H1 (cell line): ENCODE measurements around the gene PEAK1. TPM values are rescaled to one million over a fixed set of nuclear protein-coding genes. Genes with fewer than 3 reads are reported as not detected.
A peak's percentile ranks its signal among the peaks of the same experiment; 100 is the strongest.

ENCODE experiments used
- CTCF ChIA-PET: fragments of 300-600 bp; sonication (Branson Sonifier 250); formaldehyde crosslinking; loops from one replicate; lab custom pipeline; 2021; ENCODE audit not compliant: partially characterized antibody; lab: Charles Lee
- POLR2A ChIA-PET: fragments of 300-600 bp; sonication (Branson Sonifier 250); formaldehyde crosslinking; loops from one replicate; lab custom pipeline; 2021; ENCODE audit warnings: inconsistent platforms; ENCODE audit not compliant: partially characterized antibody; lab: Charles Lee
- DNase-seq, 2 experiments: peaks; one replicate each; pipeline versions ENCODE4 v3.0.0 to v3.0.0-alpha.2; 2010 to 2022; ENCODE audit warnings: low spot score in 2 of 2, low read depth in 1 of 2, mixed read lengths in 1 of 2
- FAIRE-seq: peaks from 2 replicates; lab custom pipeline; 2011; peaks lifted over from hg19 to GRCh38; lab: Jason Lieb, UNC
- H2AFZ ChIP-seq: 2 replicates; pipeline ENCODE4 v1.8.1; 2012; ENCODE audit warnings: low read length, inconsistent platforms
- H2AK5ac ChIP-seq: 2 replicates; pipeline ENCODE4 v1.6.1; 2013; ENCODE audit warnings: low read depth, low read length
- H2BK120ac ChIP-seq: replicated peaks from 2 replicates; pipeline ENCODE3; 2013; ENCODE audit warnings: low read depth, low read length, inconsistent platforms
- H2BK12ac ChIP-seq: 2 replicates; pipeline ENCODE4 v1.6.1; 2013; ENCODE audit warnings: low read depth, low read length
- H2BK15ac ChIP-seq: 2 replicates; pipeline ENCODE4 v1.6.1; 2013; ENCODE audit warnings: low read length
- H2BK20ac ChIP-seq: 2 replicates; pipeline ENCODE4 v1.6.1; 2013; ENCODE audit warnings: low read length
- H2BK5ac ChIP-seq: 2 replicates; pipeline ENCODE4 v1.6.1; 2013; ENCODE audit warnings: low read depth, low read length
- H3K14ac ChIP-seq: 2 replicates; pipeline ENCODE4 v1.6.1; 2013; ENCODE audit warnings: inconsistent platforms; ENCODE audit not compliant: insufficient read length
- H3K18ac ChIP-seq: 2 replicates; pipeline ENCODE4 v1.6.1; 2013; ENCODE audit warnings: low read length; ENCODE audit errors: extremely low read depth
- H3K23ac ChIP-seq: 2 replicates; pipeline ENCODE4 v1.6.1; 2013; ENCODE audit warnings: inconsistent platforms; ENCODE audit not compliant: insufficient read length
- H3K23me2 ChIP-seq: 2 replicates; pipeline ENCODE4 v1.6.1; 2013; ENCODE audit warnings: low read depth, low read length
- H3K27ac ChIP-seq: 2 replicates; pipeline ENCODE4 v1.6.1; 2011; ENCODE audit warnings: low read depth, low read length, inconsistent platforms
- H3K27me3 ChIP-seq, 4 experiments: replicated peaks in 1 of 4; 1 replicate in 1 of 4; 2 replicates in 3 of 4; pipeline versions ENCODE4 v1.6.1 to v1.8.1; 2011 to 2013; ENCODE audit warnings: low read length in 3 of 4, mild to moderate bottlenecking in 3 of 4, inconsistent platforms in 2 of 4, mixed read lengths in 2 of 4, moderate library complexity in 1 of 4; ENCODE audit not compliant: control insufficient read depth in 3 of 4, insufficient read depth in 3 of 4; ENCODE audit errors: extremely low read depth in 1 of 4
- H3K36me3 ChIP-seq, 4 experiments: 2 replicates each; pipeline versions ENCODE4 v1.6.1 to v1.8.1; 2011 to 2013; ENCODE audit warnings: mild to moderate bottlenecking in 4 of 4, low read length in 3 of 4, moderate library complexity in 2 of 4, control low read depth in 1 of 4, inconsistent platforms in 1 of 4; ENCODE audit not compliant: insufficient read depth in 4 of 4, control insufficient read depth in 2 of 4
- H3K4ac ChIP-seq: replicated peaks from 2 replicates; pipeline ENCODE3; 2013; ENCODE audit warnings: low read length, low read depth, mixed read lengths, inconsistent platforms; ENCODE audit not compliant: insufficient read length
- H3K4me1 ChIP-seq, 4 experiments: replicated peaks in 1 of 4; 1 replicate in 1 of 4; 2 replicates in 3 of 4; pipeline versions ENCODE4 v1.6.1 to v1.8.1; 2011 to 2013; ENCODE audit warnings: low read length in 3 of 4, inconsistent platforms in 2 of 4, mixed read lengths in 1 of 4; ENCODE audit not compliant: insufficient read depth in 4 of 4, control insufficient read depth in 3 of 4
- H3K4me2 ChIP-seq, 2 experiments: 2 replicates each; pipeline versions ENCODE4 v1.6.1 to v1.8.1; 2011 to 2013; ENCODE audit warnings: low read depth in 2 of 2, low read length in 2 of 2, control low read depth in 1 of 2, inconsistent platforms in 1 of 2, mild to moderate bottlenecking in 1 of 2; ENCODE audit not compliant: insufficient read depth in 1 of 2
- H3K4me3 ChIP-seq, 4 experiments: fragments of 200-600, 300-600 bp in 1 of 4; sonication (generic), shearing (Covaris generic), sonication (Bioruptor Twin) in 1 of 4; 2 replicates each; pipeline versions ENCODE4 v1.5.1 to v1.8.1; 2011 to 2016; ENCODE audit warnings: low read length in 4 of 4, low read depth in 3 of 4, control low read depth in 2 of 4, inconsistent platforms in 2 of 4, mild to moderate bottlenecking in 2 of 4, mixed read lengths in 1 of 4, moderate library complexity in 1 of 4; ENCODE audit not compliant: insufficient read depth in 2 of 4; ENCODE audit errors: extremely low read depth in 1 of 4
- H3K56ac ChIP-seq: replicated peaks from 2 replicates; pipeline ENCODE3; 2013; ENCODE audit warnings: low read depth, mild to moderate bottlenecking, mixed read lengths, low read length, inconsistent platforms; ENCODE audit not compliant: insufficient read length
- H3K79me1 ChIP-seq: 2 replicates; pipeline ENCODE4 v1.6.1; 2013; ENCODE audit warnings: low read depth, low read length, control low read depth
- H3K79me2 ChIP-seq, 2 experiments: 2 replicates each; pipeline versions ENCODE4 v1.6.1 to v1.8.1; 2012 to 2013; ENCODE audit warnings: low read length in 2 of 2, mild to moderate bottlenecking in 2 of 2, inconsistent platforms in 1 of 2; ENCODE audit not compliant: insufficient read depth in 2 of 2, control insufficient read depth in 1 of 2
- H3K9ac ChIP-seq, 4 experiments: replicated peaks in 1 of 4; 1 replicate in 1 of 4; 2 replicates in 3 of 4; pipeline versions ENCODE4 v1.6.1 to v1.8.1; 2011 to 2013; ENCODE audit warnings: low read depth in 3 of 4, low read length in 3 of 4, control low read depth in 2 of 4, mild to moderate bottlenecking in 2 of 4, moderate library complexity in 2 of 4, inconsistent platforms in 1 of 4; ENCODE audit errors: extremely low read depth in 1 of 4
- H3K9me3 ChIP-seq, 2 experiments: 2 replicates each; pipeline versions ENCODE4 v1.6.1 to v1.8.1; 2012 to 2013; ENCODE audit warnings: mild to moderate bottlenecking in 2 of 2, moderate library complexity in 2 of 2, control low read depth in 1 of 2, inconsistent platforms in 1 of 2, low read depth in 1 of 2, low read length in 1 of 2, mixed read lengths in 1 of 2; ENCODE audit not compliant: insufficient read depth in 2 of 2
- H4K20me1 ChIP-seq, 2 experiments: replicated peaks in 1 of 2; 2 replicates each; pipeline versions ENCODE3 to v1.8.1; 2011 to 2013; ENCODE audit warnings: inconsistent platforms in 2 of 2, low read length in 2 of 2, mild to moderate bottlenecking in 1 of 2; ENCODE audit not compliant: insufficient read depth in 2 of 2, control insufficient read depth in 1 of 2
- H4K5ac ChIP-seq: 2 replicates; pipeline ENCODE4 v1.6.1; 2013; ENCODE audit warnings: low read length, low read depth, mixed read lengths, inconsistent platforms; ENCODE audit not compliant: insufficient read length
- H4K8ac ChIP-seq: 2 replicates; pipeline ENCODE4 v1.8.0; 2013; ENCODE audit warnings: mild to moderate bottlenecking, moderate library complexity, low read length, inconsistent platforms; ENCODE audit not compliant: insufficient read depth; ENCODE audit errors: extremely low read depth
- H4K91ac ChIP-seq: replicated peaks from 2 replicates; pipeline ENCODE3; 2013; ENCODE audit warnings: low read length, mixed read lengths, inconsistent platforms; ENCODE audit not compliant: insufficient read length
- EP300 ChIP-seq, 2 experiments: IDR thresholded peaks; 1 replicate in 1 of 2; 2 replicates in 1 of 2; pipeline ENCODE4 v1.6.1; 2011 to 2012; ENCODE audit warnings: low read depth in 2 of 2, low read length in 2 of 2, mild to moderate bottlenecking in 2 of 2, borderline replicate concordance in 1 of 2, inconsistent platforms in 1 of 2, moderate library complexity in 1 of 2
- FOSL1 ChIP-seq: IDR thresholded peaks from 2 replicates; pipeline ENCODE4 v1.6.1; 2011; ENCODE audit warnings: mild to moderate bottlenecking, low read depth, low read length, moderate library complexity; ENCODE audit not compliant: insufficient read depth
- GTF2F1 ChIP-seq: IDR thresholded peaks from 2 replicates; pipeline ENCODE4 v1.6.1; 2012; ENCODE audit warnings: low read depth, low read length, improper control_type of control experiment, borderline replicate concordance
- NRF1 ChIP-seq: IDR thresholded peaks from 2 replicates; pipeline ENCODE4 v1.6.1; 2011; ENCODE audit warnings: mild to moderate bottlenecking, low read depth, low read length, improper control_type of control experiment
- POLR2AphosphoS5 ChIP-seq: IDR thresholded peaks from 2 replicates; pipeline ENCODE4 v1.6.1; 2011; ENCODE audit warnings: low read depth, low read length
- SIRT6 ChIP-seq: IDR thresholded peaks from one replicate; pipeline ENCODE4 v1.7.1; 2012; ENCODE audit warnings: low read length, inconsistent platforms
- TCF12 ChIP-seq: IDR thresholded peaks from 2 replicates; pipeline ENCODE4 v1.6.1; 2011; ENCODE audit warnings: low read depth, mild to moderate bottlenecking, low read length
- TEAD4 ChIP-seq: IDR thresholded peaks from 2 replicates; pipeline ENCODE4 v1.6.1; 2012; ENCODE audit warnings: low read depth, low read length, inconsistent platforms, mixed read lengths
- WGBS, 2 experiments: shearing (Covaris generic) in 1 of 2; methylation state at CpG; one replicate each; pipeline versions ENCODE4 v1.1.6 to v1.1.7; 2013 to 2015; ENCODE audit warnings: low lambda C conversion rate in 2 of 2, mixed read lengths in 2 of 2, inconsistent platforms in 1 of 2, low coverage in 1 of 2, missing lambda C conversion rate in 1 of 2; ENCODE audit not compliant: insufficient replicate concordance in 2 of 2, insufficient coverage in 1 of 2, insufficient read length in 1 of 2; ENCODE audit errors: extremely low coverage in 1 of 2, missing lambda C conversion rate in 1 of 2; 5-methylcytosine and 5-hydroxymethylcytosine counted together
- polyA plus RNA-seq, 7 experiments: library from polyadenylated mRNA; depleted of rRNA in 3 of 7; stranded (reverse) in 5 of 7; unstranded in 2 of 7; fragments of >200 nt in 5 of 7; fragments of 200-250 nt in 2 of 7; gene quantifications; 1 replicate in 5 of 7; 2 replicates in 1 of 7; 4 replicates in 1 of 7; pipeline versions ENCODE4 v1.2.1 to v1.2.3, GENCODE V29; 2011 to 2013; ENCODE audit warnings: missing spikeins in 2 of 7, mixed read lengths in 2 of 7
- total RNA-seq: library from RNA; stranded (reverse); fragmentation: NEBNext Ultra II Directional; extraction: Animal tissue kit (Norgen Biotek cat#: 25700); gene quantifications from 2 replicates; pipeline ENCODE4 v1.2.1, GENCODE V29; 2021

The PEAK1 gene
- total and polyA plus RNA-seq, 2 of the 8 experiments (the other 6 are each of a cell fraction or from before 2014, with no cell fraction given): 8.8 to 44.8 TPM

- H4K91ac ChIP-seq: no peak overlapping the region
- H3K79me2 ChIP-seq: peaks cover 0 to 47% of the 10 kb centered on the region in 2 experiments; a peak in 2 of 4 replicates
- no peak overlapping the region for H3K14ac ChIP-seq
- H2BK120ac ChIP-seq: no peak overlapping the region
- no peak overlapping the region; the same call in 1 of the 2 replicates for H4K8ac ChIP-seq
- H3K27me3 ChIP-seq: peaks cover 0 to 2% (median 0%) of the 10 kb centered on the region in 4 experiments; a peak in 1 of 7 replicates
- H3K18ac ChIP-seq: no peak overlapping the region
- ChIA-PET CTCF (interaction anchor here (1.0 kb wide), 1 partner anchor 48 kb away, joined by 4 read pairs; no protein-coding TSS in a partner anchor), POLR2A (interaction anchor here (0.9 to 1.2 kb wide), 3 partner anchors 9 to 40 kb away, joined by 3 to 12 read pairs (median 3); no protein-coding TSS in a partner anchor)
- DNase-seq: no peak
- no peak overlapping the region for H2AK5ac ChIP-seq
- peaks cover 0 to 10% (median 4%) of the 10 kb centered on the region in 4 experiments; a peak in 5 of 7 replicates for H3K4me1 ChIP-seq
- H3K23ac ChIP-seq: no peak overlapping the region
- 4% methylated on average over 18 of the region's 18 CpGs; no CpG with 5 or more reads in 1 of the 2 experiments for WGBS, 2 experiments
- H3K9me3 ChIP-seq: no peaks in the 10 kb centered on the region
- TF ChIP-seq TEAD4 (no peak), TCF12 (no peak), FOSL1 (no peak), GTF2F1 (no peak), NRF1 (no peak), EP300 (IDR thresholded peaks at IDR 0.05; ENCODE audit: borderline replicate concordance in 1 of 2, low read depth in 2 of 2, low read length in 2 of 2) (no peak), SIRT6 (no peak), POLR2AphosphoS5 (no peak)
- TF ChIP-seq, all 59 proteins: peak for 0
- Histone ChIP-seq H3K79me1 (peaks cover 3% of the 10 kb centered on the region; the same call in 1 of the 2 replicates), H4K5ac (no peak overlapping the region), H3K4ac (no peak overlapping the region), H3K27ac (no peak overlapping the region), H2AFZ (no peak overlapping the region), H3K36me3 (no peaks in the 10 kb centered on the region), H2BK20ac (no peak overlapping the region), H4K20me1 (peaks cover 6 to 8% of the 10 kb centered on the region in 2 experiments), H2BK5ac (no peak overlapping the region), H2BK12ac (no peak overlapping the region), H2BK15ac (no peak overlapping the region), H3K4me3 (peak overlapping the region; percentile 72 to 90 (median 78)), H3K4me2 (peak overlapping the region; percentile 74 to 75), H3K9ac (peak overlapping the region; percentile 66 to 94 (median 78); a peak in 5 of 7 replicates), H3K56ac (no peak overlapping the region), H3K23me2 (peaks cover 6% of the 10 kb centered on the region)
- FAIRE-seq: no peak
Observed at GRCh38 chr15:77070180-77070494, 349.8 kb downstream of the PEAK1 start.
